Activated CD8-positive, alpha-beta memory T cell treated with anti-CD3 and anti-CD28 coated beads for 48 hours (primary cell): ENCODE results near the gene GLI1.

Experiments
- DNase-seq, 3 experiments: peaks; one replicate each; pipeline ENCODE4 v3.0.0-alpha.2; 2020; ENCODE audit warnings: low read depth in 2 of 3, low spot score in 2 of 3

GLI1 gene

GRCh38 chr12:57518176-57518919 is 58.8 kb downstream of the GLI1 start:
- no peak for DNase-seq

GRCh38 chr12:57518920-57519795 is 59.6 kb downstream of the GLI1 start:
- DNase-seq, result no peak

DNA sequence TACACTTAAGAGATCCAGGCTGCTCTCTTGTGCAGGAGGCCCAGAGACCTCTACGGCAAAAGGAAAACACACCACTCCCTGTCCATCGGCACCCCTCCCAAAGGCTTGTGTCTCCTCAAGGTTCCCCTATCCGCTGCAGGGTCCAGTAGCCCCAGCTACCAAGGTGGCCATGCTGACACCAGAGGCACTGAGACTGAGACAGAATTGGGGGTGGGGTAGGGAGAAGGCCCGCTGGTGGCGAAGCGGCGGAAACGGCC is 60.1 kb downstream of the GLI1 start:
- peak in 1 of 3 experiments; percentile 34 for DNase-seq

DNA sequence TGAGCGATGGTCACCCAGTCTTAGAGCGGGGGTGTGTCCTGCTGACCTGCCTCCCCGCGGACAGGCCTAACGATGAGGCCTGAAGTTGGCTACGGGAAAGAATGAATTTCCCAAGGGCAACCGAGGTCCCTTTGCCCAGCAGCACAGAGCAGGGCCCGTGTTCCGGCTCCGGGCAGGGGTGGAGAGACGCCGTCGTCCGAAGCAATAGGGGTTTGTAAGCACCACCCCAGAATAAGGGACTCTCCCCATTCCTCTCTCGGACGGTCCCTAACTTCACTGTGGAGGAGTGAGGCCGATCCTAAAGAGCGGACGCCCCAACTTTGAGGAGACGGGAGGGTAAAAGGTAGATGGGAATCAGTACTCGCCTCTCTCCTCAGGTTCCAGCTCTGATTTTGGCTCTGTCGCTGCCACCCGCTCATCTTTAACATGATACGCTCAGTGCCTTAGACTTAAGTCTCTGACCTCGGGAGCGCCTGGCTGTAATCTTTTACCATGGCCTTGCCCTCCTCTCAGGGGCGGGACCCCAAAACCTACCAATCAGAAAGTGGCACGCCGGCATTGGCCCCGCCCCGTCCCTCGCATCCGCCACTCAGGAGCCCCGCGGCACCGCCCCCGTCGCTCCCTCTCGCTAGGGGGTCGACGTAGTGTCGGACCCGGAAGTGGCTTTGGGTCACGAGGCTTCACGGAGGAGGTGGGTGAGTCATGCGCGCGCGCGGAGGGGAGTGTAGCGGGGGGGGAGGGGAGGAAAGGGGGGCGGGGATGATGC is 60.7 kb downstream of the GLI1 start, which contains the start of gene DDIT3:
Gene DDIT3 (minus strand): TSS at position 462 of the 766 bp plus-strand sequence. CDS start 3,108 bp downstream, outside the sequence.
- peak; percentile 97 to 100 (median 98) for DNase-seq

DNA sequence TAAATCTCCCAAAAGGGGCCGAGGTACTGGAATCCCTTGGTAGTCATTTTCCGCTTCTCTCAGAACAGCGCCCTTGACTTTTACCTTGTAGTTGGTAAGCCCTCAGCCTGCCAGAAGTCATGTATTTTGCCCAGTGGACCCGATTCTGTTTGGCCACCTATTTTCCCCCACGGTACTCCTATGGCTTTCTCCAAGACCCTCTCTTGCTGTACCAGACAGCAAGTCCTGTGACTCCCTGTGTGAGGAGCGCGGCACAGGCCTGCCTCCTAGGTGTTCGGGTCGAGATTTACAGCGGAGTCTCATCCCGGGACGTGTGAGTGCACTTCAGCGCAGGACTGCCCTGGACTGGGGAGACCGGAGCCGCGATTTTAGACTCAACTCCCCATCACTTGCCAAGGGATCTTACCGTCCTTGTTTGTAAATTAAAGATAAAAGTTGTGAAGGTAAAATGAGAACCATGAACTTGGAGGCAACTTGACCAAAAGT is 62.0 kb downstream of the GLI1 start:
- no peak for DNase-seq
